Measurements from ENCODE around the gene FLOT1.

DNA sequence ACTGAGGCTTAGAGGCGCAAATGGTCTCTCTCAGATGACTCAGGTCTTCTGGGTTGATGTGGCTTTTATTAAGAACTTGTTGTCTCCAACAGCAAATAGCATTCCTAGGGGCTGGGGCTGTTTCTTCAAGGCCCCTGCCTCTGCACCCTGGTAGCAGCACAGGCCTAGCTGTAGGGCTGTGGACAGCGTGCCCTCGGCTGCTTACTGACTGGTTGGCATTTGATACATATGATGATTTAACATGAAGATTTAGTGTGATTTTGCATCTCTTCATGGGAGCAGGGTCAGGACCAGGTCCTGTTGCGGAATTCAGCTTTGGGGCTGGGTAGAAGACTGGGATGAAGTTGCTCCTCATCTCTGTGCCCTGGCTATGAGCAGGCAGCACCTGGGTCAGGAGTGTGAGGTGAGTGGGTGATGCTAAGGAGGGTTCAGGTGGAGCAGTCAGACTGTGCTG lies 26.2 kb upstream of the FLOT1 start:
- no peak for TF ChIP-seq POLR2A (IDR thresholded peaks at IDR 0.05)
- TF ChIP-seq, protein P1, sequence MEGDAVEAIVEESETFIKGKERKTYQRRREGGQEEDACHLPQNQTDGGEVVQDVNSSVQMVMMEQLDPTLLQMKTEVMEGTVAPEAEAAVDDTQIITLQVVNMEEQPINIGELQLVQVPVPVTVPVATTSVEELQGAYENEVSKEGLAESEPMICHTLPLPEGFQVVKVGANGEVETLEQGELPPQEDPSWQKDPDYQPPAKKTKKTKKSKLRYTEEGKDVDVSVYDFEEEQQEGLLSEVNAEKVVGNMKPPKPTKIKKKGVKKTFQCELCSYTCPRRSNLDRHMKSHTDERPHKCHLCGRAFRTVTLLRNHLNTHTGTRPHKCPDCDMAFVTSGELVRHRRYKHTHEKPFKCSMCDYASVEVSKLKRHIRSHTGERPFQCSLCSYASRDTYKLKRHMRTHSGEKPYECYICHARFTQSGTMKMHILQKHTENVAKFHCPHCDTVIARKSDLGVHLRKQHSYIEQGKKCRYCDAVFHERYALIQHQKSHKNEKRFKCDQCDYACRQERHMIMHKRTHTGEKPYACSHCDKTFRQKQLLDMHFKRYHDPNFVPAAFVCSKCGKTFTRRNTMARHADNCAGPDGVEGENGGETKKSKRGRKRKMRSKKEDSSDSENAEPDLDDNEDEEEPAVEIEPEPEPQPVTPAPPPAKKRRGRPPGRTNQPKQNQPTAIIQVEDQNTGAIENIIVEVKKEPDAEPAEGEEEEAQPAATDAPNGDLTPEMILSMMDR (IDR thresholded peaks at IDR 0.05 in 4 of 5, conservative IDR thresholded peaks at IDR 0.05 in 1 of 5), result no peak
